GM12878 (cell line): ENCODE results near the gene NBEAL1. TPM values are rescaled to one million over a fixed set of nuclear protein-coding genes. Genes with fewer than 3 reads are reported as not detected.

Source experiments
- ATAC-seq: fragments of 200-7000 bp; cut with Tn5 transposase; 3 replicates; pipeline ENCODE4 v1.9.1; 2020; ENCODE audit warnings: mild to moderate bottlenecking, moderate library complexity
- BruUV-seq: library from RNA; stranded (reverse); fragments of 400-500 nt; replicated peaks from 2 replicates; lab custom pipeline; 2021; lab: Mats Ljungman, UMichigan
- CTCF ChIA-PET: fragments of 300-600 bp; sonication (Branson Sonifier 250); formaldehyde crosslinking; extraction: SDS; loops from one replicate; lab custom pipeline; 2021; ENCODE audit warnings: inconsistent platforms; lab: Yijun Ruan, JAX
- POLR2A ChIA-PET: fragments of 350-600 bp; formaldehyde crosslinking; extraction: SDS; loops from one replicate; lab custom pipeline; 2021; ENCODE audit warnings: inconsistent platforms; lab: Charles Lee
- RAD21 ChIA-PET: fragments of 300-600 bp; sonication (Branson Sonifier 250); formaldehyde crosslinking; loops from one replicate; lab custom pipeline; 2023; ENCODE audit warnings: antibody characterized with exemption; ENCODE audit not compliant: unreplicated experiment; lab: Charles Lee
- SMC1A ChIA-PET: fragments of 300-600 bp; sonication (Branson Sonifier 250); formaldehyde crosslinking; loops from one replicate; lab custom pipeline; 2023; ENCODE audit not compliant: unreplicated experiment, uncharacterized antibody; lab: Charles Lee
- DNase-seq: peaks from one replicate; pipeline ENCODE4 v3.0.0-alpha.2; 2011; ENCODE audit warnings: low read depth, low spot score
- FAIRE-seq: peaks from 3 replicates; lab custom pipeline; 2011; peaks lifted over from hg19 to GRCh38; lab: Jason Lieb, UNC
- H2AFZ ChIP-seq: 2 replicates; pipeline ENCODE4 v1.6.0; 2011; ENCODE audit warnings: low read depth, low read length, control low read depth; ENCODE audit not compliant: control insufficient read depth
- H3K27ac ChIP-seq: 2 replicates; pipeline ENCODE4 v1.5.1; 2011; ENCODE audit warnings: control low read depth; ENCODE audit not compliant: control insufficient read depth, insufficient read depth
- H3K27me3 ChIP-seq, 2 experiments: replicated peaks in 1 of 2; 2 replicates each; pipeline versions ENCODE4 v1.6.0 to v1.6.1; 2011; ENCODE audit warnings: low read length in 1 of 2; ENCODE audit not compliant: control insufficient read depth in 2 of 2, insufficient read depth in 2 of 2
- H3K36me3 ChIP-seq, 2 experiments: 2 replicates each; pipeline ENCODE4 v1.5.1; 2011; ENCODE audit warnings: low read length in 1 of 2; ENCODE audit not compliant: control insufficient read depth in 2 of 2, insufficient read depth in 2 of 2
- H3K4me1 ChIP-seq: 2 replicates; pipeline ENCODE4 v1.6.1; 2011; ENCODE audit warnings: mild to moderate bottlenecking, low read length, moderate library complexity, mixed read lengths; ENCODE audit not compliant: control insufficient read depth, insufficient read depth
- H3K4me2 ChIP-seq: 2 replicates; pipeline ENCODE4 v1.6.0; 2011; ENCODE audit warnings: control low read depth; ENCODE audit not compliant: control insufficient read depth, insufficient read depth
- H3K4me3 ChIP-seq: fragments of 200-600 bp; sonication (generic); 2 replicates; pipeline ENCODE4 v1.5.1; 2016
- H3K79me2 ChIP-seq: 2 replicates; pipeline ENCODE4 v1.6.0; 2011; ENCODE audit warnings: low read length; ENCODE audit not compliant: control insufficient read depth, insufficient read depth
- H3K9ac ChIP-seq: 2 replicates; pipeline ENCODE4 v1.8.0; 2011; ENCODE audit warnings: low read length, control low read depth, mixed read lengths; ENCODE audit not compliant: control insufficient read depth, insufficient read depth
- H3K9me3 ChIP-seq: replicated peaks from 3 replicates; pipeline ENCODE4 v1.5.1; 2011; ENCODE audit warnings: mild to moderate bottlenecking, low read length; ENCODE audit not compliant: control insufficient read depth, insufficient read depth
- H4K20me1 ChIP-seq: 2 replicates; pipeline ENCODE4 v1.6.0; 2011; ENCODE audit not compliant: control insufficient read depth, insufficient read depth
- SUPT20H ChIP-seq: IDR thresholded peaks from 2 replicates; pipeline ENCODE4 v1.6.1; 2011; ENCODE audit warnings: low read depth, mild to moderate bottlenecking, low read length, moderate library complexity, borderline replicate concordance; ENCODE audit not compliant: control insufficient read depth
- WGBS: methylation state at CpG from one replicate; pipeline ENCODE4 v1.1.6; 2016; ENCODE audit warnings: low lambda C conversion rate; ENCODE audit not compliant: insufficient replicate concordance, insufficient coverage; ENCODE audit errors: missing lambda C conversion rate; 5-methylcytosine and 5-hydroxymethylcytosine counted together
- in situ Hi-C: fragments of 300-500 bp; cut with MboI; formaldehyde crosslinking; loops from 9 replicates; pipeline ENCODE4 v1.14.3; 2018; ENCODE audit warnings: mixed read lengths
- intact Hi-C: fragments of 100-400 bp; cut with micrococcal nuclease; formaldehyde crosslinking; loops from one replicate; pipeline ENCODE4 v1.14.2; 2022; ENCODE audit not compliant: unreplicated experiment
- polyA plus RNA-seq, 11 experiments: library from polyadenylated mRNA; depleted of rRNA in 4 of 11; unstranded in 6 of 11; stranded (reverse) in 5 of 11; fragments of >200 nt; fragmentation: Nextera tagmentation in 4 of 11; fragmentation: Illumina TruSeq in 1 of 11; extraction: Ambion mirVana in 4 of 11; extraction: Trizol in 1 of 11; gene quantifications; 1 replicate in 1 of 11; 2 replicates in 10 of 11; pipeline versions ENCODE4 v1.2.1 to v1.2.3, GENCODE V29; 2011 to 2016; ENCODE audit warnings: inconsistent platforms in 2 of 11, missing spikeins in 2 of 11, low read depth in 1 of 11
- total RNA-seq, 4 experiments: library from RNA; depleted of rRNA in 3 of 4; stranded (reverse); fragments of >200 nt in 3 of 4; fragmentation: Illumina TruSeq in 1 of 4; extraction: Trizol in 1 of 4; gene quantifications; 2 replicates each; pipeline versions ENCODE4 v1.2.1 to v1.2.3, GENCODE V29; 2013 to 2021
- TF ChIP-seq, protein P1 (sequence below): fragments of 450-650 bp; IDR thresholded peaks from 2 replicates; pipeline ENCODE4 v1.6.1; 2018; ENCODE audit warnings: mild to moderate bottlenecking, low read depth, moderate library complexity; ENCODE audit not compliant: partially characterized antibody
- TF ChIP-seq, protein P2 (sequence below): fragments of 150-350 bp; IDR thresholded peaks from 2 replicates; pipeline ENCODE4 v1.6.1; 2016; ENCODE audit warnings: low read depth, low read length
- TF ChIP-seq, protein P3 (sequence below): IDR thresholded peaks from 2 replicates; pipeline ENCODE4 v1.6.1; 2011; ENCODE audit warnings: borderline replicate concordance, low read depth, mild to moderate bottlenecking, moderate library complexity, mixed read lengths, low read length; ENCODE audit not compliant: insufficient read depth; ENCODE audit errors: extremely low read length

Gene NBEAL1
- total and polyA plus RNA-seq, 10 of the 15 experiments (the other 5 are each of a cell fraction or from before 2014, with no cell fraction given): 1.9 to 16.1 (median 7.2) TPM

DNA sequence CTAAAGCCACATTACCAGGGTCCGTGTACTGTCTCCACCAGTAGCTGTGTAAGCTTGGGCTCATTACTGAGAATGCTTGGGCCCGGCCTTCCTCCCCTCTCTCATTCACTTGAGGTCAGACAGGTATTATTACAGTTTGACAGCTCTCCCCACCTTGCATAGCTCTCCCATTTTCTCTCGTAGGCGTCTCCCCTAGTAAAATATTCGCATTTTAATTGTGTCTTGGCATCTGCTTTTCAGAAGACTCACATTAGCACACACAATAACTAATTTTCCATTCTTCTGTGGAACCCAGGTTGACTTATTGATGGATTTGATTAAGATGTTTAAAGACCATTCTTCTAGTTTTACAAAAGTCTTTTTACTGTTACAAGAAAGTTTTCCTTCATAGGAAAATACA lies 153.1 kb downstream of the NBEAL1 start (continued):
- TF ChIP-seq, protein P1, sequence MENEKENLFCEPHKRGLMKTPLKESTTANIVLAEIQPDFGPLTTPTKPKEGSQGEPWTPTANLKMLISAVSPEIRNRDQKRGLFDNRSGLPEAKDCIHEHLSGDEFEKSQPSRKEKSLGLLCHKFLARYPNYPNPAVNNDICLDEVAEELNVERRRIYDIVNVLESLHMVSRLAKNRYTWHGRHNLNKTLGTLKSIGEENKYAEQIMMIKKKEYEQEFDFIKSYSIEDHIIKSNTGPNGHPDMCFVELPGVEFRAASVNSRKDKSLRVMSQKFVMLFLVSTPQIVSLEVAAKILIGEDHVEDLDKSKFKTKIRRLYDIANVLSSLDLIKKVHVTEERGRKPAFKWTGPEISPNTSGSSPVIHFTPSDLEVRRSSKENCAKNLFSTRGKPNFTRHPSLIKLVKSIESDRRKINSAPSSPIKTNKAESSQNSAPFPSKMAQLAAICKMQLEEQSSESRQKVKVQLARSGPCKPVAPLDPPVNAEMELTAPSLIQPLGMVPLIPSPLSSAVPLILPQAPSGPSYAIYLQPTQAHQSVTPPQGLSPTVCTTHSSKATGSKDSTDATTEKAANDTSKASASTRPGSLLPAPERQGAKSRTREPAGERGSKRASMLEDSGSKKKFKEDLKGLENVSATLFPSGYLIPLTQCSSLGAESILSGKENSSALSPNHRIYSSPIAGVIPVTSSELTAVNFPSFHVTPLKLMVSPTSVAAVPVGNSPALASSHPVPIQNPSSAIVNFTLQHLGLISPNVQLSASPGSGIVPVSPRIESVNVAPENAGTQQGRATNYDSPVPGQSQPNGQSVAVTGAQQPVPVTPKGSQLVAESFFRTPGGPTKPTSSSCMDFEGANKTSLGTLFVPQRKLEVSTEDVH: no peak
- TF ChIP-seq SUPT20H: no peak
- TF ChIP-seq, all 136 proteins: peak for 0

DNA sequence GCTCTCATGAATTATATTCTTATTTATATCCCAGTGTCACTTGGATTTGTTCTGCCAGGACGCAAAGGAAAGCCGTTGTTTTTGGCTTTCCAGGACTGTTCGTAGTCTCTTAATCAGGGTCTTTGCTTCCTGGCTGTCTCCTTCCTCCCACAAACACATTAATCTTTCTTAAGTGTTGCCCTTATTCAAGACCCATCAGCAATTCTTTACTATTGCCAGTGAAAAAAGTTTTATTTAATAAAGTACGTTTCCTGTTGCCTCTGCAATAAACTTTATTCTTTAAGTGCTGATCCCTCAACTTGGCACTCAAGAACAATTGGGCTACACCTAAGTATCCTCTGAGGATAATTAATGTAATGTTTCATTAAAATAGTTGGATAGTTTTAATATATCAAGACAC lies 155.8 kb downstream of the NBEAL1 start:
- CTCF ChIA-PET: no interaction called here
- FAIRE-seq (no peak), ATAC-seq (no peak), DNase-seq (no peak)
- intact Hi-C loops (no loop called here), in situ Hi-C loops (no loop called here)
- H3K79me2 ChIP-seq: no peaks in the 10 kb centered on the region
- no peak overlapping the region for H3K4me2 ChIP-seq
- H3K9me3 ChIP-seq: no peaks in the 10 kb centered on the region
- POLR2A ChIA-PET: no interaction called here
- no peaks in the 10 kb centered on the region; a peak in 1 of 4 replicates for H3K36me3 ChIP-seq
- H3K4me3 ChIP-seq: no peak overlapping the region
- WGBS: 97% methylated on average over 4 of the region's 4 CpGs
- RAD21 ChIA-PET: no interaction called here
- SMC1A ChIA-PET: no interaction called here
- no peaks in the 10 kb centered on the region for H3K4me1 ChIP-seq
- no peak overlapping the region for H3K9ac ChIP-seq
- no TSS peak for BruUV-seq
- H4K20me1 ChIP-seq: no peaks in the 10 kb centered on the region
- H2AFZ ChIP-seq: no peak overlapping the region
- H3K27me3 ChIP-seq: no peaks in the 10 kb centered on the region
- TF ChIP-seq, protein P2, sequence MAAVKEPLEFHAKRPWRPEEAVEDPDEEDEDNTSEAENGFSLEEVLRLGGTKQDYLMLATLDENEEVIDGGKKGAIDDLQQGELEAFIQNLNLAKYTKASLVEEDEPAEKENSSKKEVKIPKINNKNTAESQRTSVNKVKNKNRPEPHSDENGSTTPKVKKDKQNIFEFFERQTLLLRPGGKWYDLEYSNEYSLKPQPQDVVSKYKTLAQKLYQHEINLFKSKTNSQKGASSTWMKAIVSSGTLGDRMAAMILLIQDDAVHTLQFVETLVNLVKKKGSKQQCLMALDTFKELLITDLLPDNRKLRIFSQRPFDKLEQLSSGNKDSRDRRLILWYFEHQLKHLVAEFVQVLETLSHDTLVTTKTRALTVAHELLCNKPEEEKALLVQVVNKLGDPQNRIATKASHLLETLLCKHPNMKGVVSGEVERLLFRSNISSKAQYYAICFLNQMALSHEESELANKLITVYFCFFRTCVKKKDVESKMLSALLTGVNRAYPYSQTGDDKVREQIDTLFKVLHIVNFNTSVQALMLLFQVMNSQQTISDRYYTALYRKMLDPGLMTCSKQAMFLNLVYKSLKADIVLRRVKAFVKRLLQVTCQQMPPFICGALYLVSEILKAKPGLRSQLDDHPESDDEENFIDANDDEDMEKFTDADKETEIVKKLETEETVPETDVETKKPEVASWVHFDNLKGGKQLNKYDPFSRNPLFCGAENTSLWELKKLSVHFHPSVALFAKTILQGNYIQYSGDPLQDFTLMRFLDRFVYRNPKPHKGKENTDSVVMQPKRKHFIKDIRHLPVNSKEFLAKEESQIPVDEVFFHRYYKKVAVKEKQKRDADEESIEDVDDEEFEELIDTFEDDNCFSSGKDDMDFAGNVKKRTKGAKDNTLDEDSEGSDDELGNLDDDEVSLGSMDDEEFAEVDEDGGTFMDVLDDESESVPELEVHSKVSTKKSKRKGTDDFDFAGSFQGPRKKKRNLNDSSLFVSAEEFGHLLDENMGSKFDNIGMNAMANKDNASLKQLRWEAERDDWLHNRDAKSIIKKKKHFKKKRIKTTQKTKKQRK: no peak
- TF ChIP-seq, protein P3, sequence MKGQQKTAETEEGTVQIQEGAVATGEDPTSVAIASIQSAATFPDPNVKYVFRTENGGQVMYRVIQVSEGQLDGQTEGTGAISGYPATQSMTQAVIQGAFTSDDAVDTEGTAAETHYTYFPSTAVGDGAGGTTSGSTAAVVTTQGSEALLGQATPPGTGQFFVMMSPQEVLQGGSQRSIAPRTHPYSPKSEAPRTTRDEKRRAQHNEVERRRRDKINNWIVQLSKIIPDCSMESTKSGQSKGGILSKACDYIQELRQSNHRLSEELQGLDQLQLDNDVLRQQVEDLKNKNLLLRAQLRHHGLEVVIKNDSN: no peak
- H3K27ac ChIP-seq: no peak overlapping the region
